IPS-20b (cell line): ENCODE results near the gene CST3.
"Not testable (repeated sequence)": the region's sequence is repeated elsewhere in the genome, so short reads cannot be mapped to it uniquely, and the experiment has no call there.

ENCODE experiments used
- H3K27ac ChIP-seq: one replicate; pipeline ENCODE4 v1.5.1; 2013; ENCODE audit warnings: low read length
- H3K27me3 ChIP-seq: 2 replicates; pipeline ENCODE4 v1.6.1; 2013; ENCODE audit warnings: mild to moderate bottlenecking, low read length, inconsistent platforms; ENCODE audit not compliant: insufficient read depth
- H3K36me3 ChIP-seq: 2 replicates; pipeline ENCODE4 v1.6.1; 2013; ENCODE audit warnings: low read depth, mild to moderate bottlenecking, inconsistent platforms, low read length, moderate library complexity; ENCODE audit not compliant: insufficient read depth
- H3K4me1 ChIP-seq: 2 replicates; pipeline ENCODE4 v1.6.1; 2013; ENCODE audit warnings: mild to moderate bottlenecking, control low read depth, inconsistent platforms, low read length, moderate library complexity; ENCODE audit not compliant: insufficient read depth
- H3K4me3 ChIP-seq: 2 replicates; pipeline ENCODE4 v1.5.1; 2013; ENCODE audit warnings: mild to moderate bottlenecking, low read length, inconsistent platforms
- H3K9ac ChIP-seq: 2 replicates; pipeline ENCODE4 v1.6.1; 2013; ENCODE audit warnings: low read depth, mild to moderate bottlenecking, inconsistent platforms, low read length, moderate library complexity
- H3K9me3 ChIP-seq: 2 replicates; pipeline ENCODE4 v1.6.1; 2013; ENCODE audit warnings: mild to moderate bottlenecking, low read depth, low read length, inconsistent platforms; ENCODE audit not compliant: insufficient read depth

CST3 gene

GRCh38 chr20:23640018-23640601 is 2.4 kb upstream of the CST3 start:
- H3K9ac ChIP-seq: no peak overlapping the region
- no peaks in the 10 kb centered on the region for H3K36me3 ChIP-seq
- no peak overlapping the region for H3K4me3 ChIP-seq
- H3K27ac ChIP-seq: no peak overlapping the region
- H3K9me3 ChIP-seq: no peaks in the 10 kb centered on the region
- H3K4me1 ChIP-seq: peaks cover 4% of the 10 kb centered on the region; the same call in 1 of the 2 replicates
- peaks cover 12% of the 10 kb centered on the region for H3K27me3 ChIP-seq

- no peak overlapping the region for H3K27ac ChIP-seq
- no peaks in the 10 kb centered on the region for H3K9me3 ChIP-seq
- peaks cover 12% of the 10 kb centered on the region for H3K27me3 ChIP-seq
- H3K9ac ChIP-seq: no peak overlapping the region
- no peak overlapping the region for H3K4me3 ChIP-seq
- no peaks in the 10 kb centered on the region for H3K36me3 ChIP-seq
- peaks cover 4% of the 10 kb centered on the region; the same call in 1 of the 2 replicates for H3K4me1 ChIP-seq
These were observed 1.8 kb upstream of the CST3 start for GRCh38 chr20:23639490-23639958.

GRCh38 chr20:23638309-23638708 is 554 bp upstream of the CST3 start:
- Histone ChIP-seq H3K4me1 (peaks cover 4% of the 10 kb centered on the region; the same call in 1 of the 2 replicates), H3K36me3 (no peaks in the 10 kb centered on the region), H3K4me3 (no peak overlapping the region), H3K9ac (no peak overlapping the region), H3K27ac (no peak overlapping the region), H3K9me3 (no peaks in the 10 kb centered on the region), H3K27me3 (peaks cover 12% of the 10 kb centered on the region)

GRCh38 chr20:23636908-23637281 is 860 bp downstream of the CST3 start:
- peak overlapping the region; percentile 10; the same call in 1 of the 2 replicates for H3K9ac ChIP-seq
- H3K4me1 ChIP-seq: peaks cover 2% of the 10 kb centered on the region; the same call in 1 of the 2 replicates

GRCh38 chr20:23636182-23636907 is 1.4 kb downstream of the CST3 start:
- H3K9ac ChIP-seq: no peak overlapping the region; the same call in 1 of the 2 replicates
- peak overlapping the region; percentile 75 for H3K4me3 ChIP-seq
- no peaks in the 10 kb centered on the region for H3K4me1 ChIP-seq
- H3K36me3 ChIP-seq: no peaks in the 10 kb centered on the region
- no peaks in the 10 kb centered on the region for H3K9me3 ChIP-seq
- H3K27ac ChIP-seq: no peak overlapping the region
- peaks cover 12% of the 10 kb centered on the region for H3K27me3 ChIP-seq

More at GRCh38 chr20:23636908-23637281, 860 bp downstream of the CST3 start:
- no peak overlapping the region for H3K27ac ChIP-seq
- no peaks in the 10 kb centered on the region for H3K9me3 ChIP-seq
- H3K27me3 ChIP-seq: peaks cover 12% of the 10 kb centered on the region
- H3K36me3 ChIP-seq: no peaks in the 10 kb centered on the region
- peak overlapping the region; percentile 75 for H3K4me3 ChIP-seq

- H3K36me3 ChIP-seq, H3K4me1 ChIP-seq, H3K9ac ChIP-seq, H3K9me3 ChIP-seq, H3K27ac ChIP-seq, H3K4me3 ChIP-seq: not testable (repeated sequence)
- H3K27me3 ChIP-seq: peaks cover 12% of the 10 kb centered on the region
These were observed 2.0 kb downstream of the CST3 start for GRCh38 chr20:23635768-23636090.

GRCh38 chr20:23634985-23635767 is 2.6 kb downstream of the CST3 start:
- Histone ChIP-seq H3K4me1 (no peaks in the 10 kb centered on the region), H3K9ac (no peak overlapping the region), H3K36me3 (no peaks in the 10 kb centered on the region), H3K9me3 (no peaks in the 10 kb centered on the region), H3K27ac (no peak overlapping the region), H3K4me3 (no peak overlapping the region), H3K27me3 (peaks cover 12% of the 10 kb centered on the region)

- H3K4me1 ChIP-seq: peaks cover 4% of the 10 kb centered on the region
- no peak overlapping the region for H3K9ac ChIP-seq
- peaks cover 12% of the 10 kb centered on the region for H3K27me3 ChIP-seq
- no peak overlapping the region for H3K27ac ChIP-seq
- H3K9me3 ChIP-seq: no peaks in the 10 kb centered on the region
- no peaks in the 10 kb centered on the region for H3K36me3 ChIP-seq
- no peak overlapping the region for H3K4me3 ChIP-seq
These were observed 3.5 kb downstream of the CST3 start for GRCh38 chr20:23634044-23634801.

- Histone ChIP-seq H3K9me3 (no peaks in the 10 kb centered on the region), H3K4me1 (peaks cover 4% of the 10 kb centered on the region), H3K4me3 (no peak overlapping the region), H3K27ac (no peak overlapping the region), H3K36me3 (no peaks in the 10 kb centered on the region), H3K27me3 (peaks cover 12% of the 10 kb centered on the region), H3K9ac (no peak overlapping the region)
These were observed 4.8 kb downstream of the CST3 start for GRCh38 chr20:23632711-23633573.

- H3K9ac ChIP-seq: no peak overlapping the region
- peaks cover 4% of the 10 kb centered on the region for H3K4me1 ChIP-seq
- H3K27ac ChIP-seq: no peak overlapping the region
- H3K9me3 ChIP-seq: no peaks in the 10 kb centered on the region
- H3K36me3 ChIP-seq: no peaks in the 10 kb centered on the region
- peaks cover 12% of the 10 kb centered on the region for H3K27me3 ChIP-seq
- H3K4me3 ChIP-seq: no peak overlapping the region
These were observed 5.6 kb downstream of the CST3 start for GRCh38 chr20:23631981-23632710.
